ENCODE measurements around the gene GRIFIN. TPM values are rescaled to one million over a fixed set of nuclear protein-coding genes. Genes with fewer than 3 reads are reported as not detected.

The GRIFIN gene
- total RNA-seq, 1 donor from 2014 or later = not detected

- H3K9me3 Mint-ChIP-seq (ENCODE audit: unreplicated experiment) = peaks cover 9% of the 10 kb centered on the region
- Histone ChIP-seq H3K4me2 (ENCODE audit: low read length) (no peak overlapping the region), H3K27ac (ENCODE audit: low read depth, low read length) (no peak overlapping the region), H3K4me3 (ENCODE audit: insufficient read depth, low read depth, low read length) (no peak overlapping the region), H3K79me2 (ENCODE audit: insufficient read depth, low read length) (peaks cover 3% of the 10 kb centered on the region), H3K36me3 (ENCODE audit: insufficient read depth, low read length) (peaks cover 2% of the 10 kb centered on the region), H3K27me3 (ENCODE audit: insufficient read depth, low read length) (no peaks in the 10 kb centered on the region), H3K9me3 (ENCODE audit: insufficient read depth, low read depth, low read length) (no peaks in the 10 kb centered on the region), H3K9ac (ENCODE audit: low read length) (no peak overlapping the region), H4K20me1 (ENCODE audit: insufficient read depth, low read length) (peaks cover 9% of the 10 kb centered on the region), H2AFZ (ENCODE audit: low read depth, low read length) (no peak overlapping the region), H3K4me1 (ENCODE audit: insufficient read depth, low read length) (no peaks in the 10 kb centered on the region)
- no peak overlapping the region for H3K4me3 Mint-ChIP-seq (ENCODE audit: unreplicated experiment)
- FAIRE-seq (no peak), DNase-seq (ENCODE audit: low read depth) (no peak)
- H3K36me3 Mint-ChIP-seq (ENCODE audit: low read depth, unreplicated experiment) = peaks cover 25% of the 10 kb centered on the region
- H3K4me1 Mint-ChIP-seq (ENCODE audit: low read depth, unreplicated experiment) = no peaks in the 10 kb centered on the region
- no peak overlapping the region for H3K27ac Mint-ChIP-seq (ENCODE audit: unreplicated experiment)
- no peaks in the 10 kb centered on the region for H3K27me3 Mint-ChIP-seq (ENCODE audit: low read depth, unreplicated experiment)
- TF ChIP-seq EZH2 (IDR thresholded peaks at IDR 0.05; ENCODE audit: insufficient read depth, low read length) (no peak), CTCF (IDR thresholded peaks at IDR 0.05; ENCODE audit: insufficient read depth, low read depth, low read length) (no peak)
Observed at GRCh38 chr7:2435146-2435545, 41.1 kb downstream of the GRIFIN start.

GRCh38 chr7:2433713-2434550, 42.3 kb downstream of the GRIFIN start:
- Histone ChIP-seq H3K9ac (ENCODE audit: low read length) (no peak overlapping the region), H3K27ac (ENCODE audit: low read depth, low read length) (no peak overlapping the region), H4K20me1 (ENCODE audit: insufficient read depth, low read length) (peaks cover 9% of the 10 kb centered on the region), H3K79me2 (ENCODE audit: insufficient read depth, low read length) (peaks cover 3% of the 10 kb centered on the region), H3K4me1 (ENCODE audit: insufficient read depth, low read length) (no peaks in the 10 kb centered on the region), H3K9me3 (ENCODE audit: insufficient read depth, low read depth, low read length) (no peaks in the 10 kb centered on the region), H3K4me3 (ENCODE audit: insufficient read depth, low read depth, low read length) (no peak overlapping the region), H3K4me2 (ENCODE audit: low read length) (no peak overlapping the region), H2AFZ (ENCODE audit: low read depth, low read length) (no peak overlapping the region), H3K27me3 (ENCODE audit: insufficient read depth, low read length) (no peaks in the 10 kb centered on the region), H3K36me3 (ENCODE audit: insufficient read depth, low read length) (peaks cover 2% of the 10 kb centered on the region)
- Mint-ChIP-seq H3K27me3 (ENCODE audit: low read depth, unreplicated experiment) (no peaks in the 10 kb centered on the region), H3K4me3 (ENCODE audit: unreplicated experiment) (no peak overlapping the region), H3K36me3 (ENCODE audit: low read depth, unreplicated experiment) (peaks cover 22% of the 10 kb centered on the region), H3K9me3 (ENCODE audit: unreplicated experiment) (peaks cover 9% of the 10 kb centered on the region), H3K27ac (ENCODE audit: unreplicated experiment) (no peak overlapping the region), H3K4me1 (ENCODE audit: low read depth, unreplicated experiment) (no peaks in the 10 kb centered on the region)
- TF ChIP-seq CTCF (IDR thresholded peaks at IDR 0.05; ENCODE audit: insufficient read depth, low read depth, low read length) = no peak
- TF ChIP-seq EZH2 (IDR thresholded peaks at IDR 0.05; ENCODE audit: insufficient read depth, low read length) = no peak
- FAIRE-seq = no peak
- no peak for DNase-seq (ENCODE audit: low read depth)

Data from astrocyte (in vitro differentiated cells and primary cell).